GM12801 (cell line): ENCODE measurements around the gene AGRN.

Source experiments
- TF ChIP-seq, protein P1 (sequence below): IDR thresholded peaks from one replicate; pipeline ENCODE4 v1.5.1; 2011; ENCODE audit warnings: control low read depth; ENCODE audit not compliant: insufficient read length; ENCODE audit errors: extremely low read depth

Gene AGRN

DNA sequence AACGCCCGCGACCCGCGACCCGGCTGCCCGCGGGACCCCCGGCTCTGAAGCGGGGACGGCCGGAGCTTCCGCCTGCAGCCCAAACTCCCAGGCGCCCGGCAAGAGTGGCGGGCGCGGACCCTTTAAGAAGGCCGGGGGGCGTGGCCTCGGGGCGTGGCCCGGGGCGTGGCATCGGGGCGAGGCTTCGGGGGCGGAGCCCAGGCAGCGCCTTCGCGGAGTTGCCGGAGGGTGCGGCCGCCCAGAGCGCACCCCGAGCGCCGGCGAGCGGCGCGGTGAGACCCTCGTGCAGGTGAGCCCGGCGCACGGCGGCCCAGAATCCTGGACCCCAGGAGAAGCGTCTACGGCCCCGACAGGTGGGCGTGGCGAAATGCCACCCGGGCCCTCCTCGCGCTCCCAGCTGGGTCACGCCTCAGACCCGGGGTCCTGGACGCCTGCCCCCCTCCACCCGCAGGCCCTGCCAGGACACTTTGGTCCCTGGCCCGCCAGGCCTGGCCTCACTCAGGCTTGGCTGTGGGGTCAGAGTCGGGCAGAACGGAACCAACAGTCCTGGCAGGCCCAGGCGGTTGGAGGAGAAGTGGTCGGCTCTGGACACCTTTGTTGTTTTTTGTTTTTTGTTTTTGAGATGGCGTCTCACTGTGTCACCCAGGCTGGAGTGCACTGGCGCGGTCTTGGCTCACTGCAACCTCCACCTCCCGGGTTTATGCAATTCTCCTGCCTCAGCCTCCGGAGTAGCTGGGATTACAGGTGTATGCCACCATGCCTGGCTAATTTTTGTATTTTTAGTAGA, 39.8 kb downstream of the AGRN start:
- TF ChIP-seq, protein P1, sequence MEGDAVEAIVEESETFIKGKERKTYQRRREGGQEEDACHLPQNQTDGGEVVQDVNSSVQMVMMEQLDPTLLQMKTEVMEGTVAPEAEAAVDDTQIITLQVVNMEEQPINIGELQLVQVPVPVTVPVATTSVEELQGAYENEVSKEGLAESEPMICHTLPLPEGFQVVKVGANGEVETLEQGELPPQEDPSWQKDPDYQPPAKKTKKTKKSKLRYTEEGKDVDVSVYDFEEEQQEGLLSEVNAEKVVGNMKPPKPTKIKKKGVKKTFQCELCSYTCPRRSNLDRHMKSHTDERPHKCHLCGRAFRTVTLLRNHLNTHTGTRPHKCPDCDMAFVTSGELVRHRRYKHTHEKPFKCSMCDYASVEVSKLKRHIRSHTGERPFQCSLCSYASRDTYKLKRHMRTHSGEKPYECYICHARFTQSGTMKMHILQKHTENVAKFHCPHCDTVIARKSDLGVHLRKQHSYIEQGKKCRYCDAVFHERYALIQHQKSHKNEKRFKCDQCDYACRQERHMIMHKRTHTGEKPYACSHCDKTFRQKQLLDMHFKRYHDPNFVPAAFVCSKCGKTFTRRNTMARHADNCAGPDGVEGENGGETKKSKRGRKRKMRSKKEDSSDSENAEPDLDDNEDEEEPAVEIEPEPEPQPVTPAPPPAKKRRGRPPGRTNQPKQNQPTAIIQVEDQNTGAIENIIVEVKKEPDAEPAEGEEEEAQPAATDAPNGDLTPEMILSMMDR, result no peak

GRCh38 chr1:1060281-1061000, 40.5 kb downstream of the AGRN start:
- TF ChIP-seq, protein P1, result no peak

GRCh38 chr1:1061682-1062345, 41.9 kb downstream of the AGRN start:
- TF ChIP-seq, protein P1, result no peak

- TF ChIP-seq, protein P1, result no peak
Measured at GRCh38 chr1:1062348-1063163, 42.6 kb downstream of the AGRN start.

DNA sequence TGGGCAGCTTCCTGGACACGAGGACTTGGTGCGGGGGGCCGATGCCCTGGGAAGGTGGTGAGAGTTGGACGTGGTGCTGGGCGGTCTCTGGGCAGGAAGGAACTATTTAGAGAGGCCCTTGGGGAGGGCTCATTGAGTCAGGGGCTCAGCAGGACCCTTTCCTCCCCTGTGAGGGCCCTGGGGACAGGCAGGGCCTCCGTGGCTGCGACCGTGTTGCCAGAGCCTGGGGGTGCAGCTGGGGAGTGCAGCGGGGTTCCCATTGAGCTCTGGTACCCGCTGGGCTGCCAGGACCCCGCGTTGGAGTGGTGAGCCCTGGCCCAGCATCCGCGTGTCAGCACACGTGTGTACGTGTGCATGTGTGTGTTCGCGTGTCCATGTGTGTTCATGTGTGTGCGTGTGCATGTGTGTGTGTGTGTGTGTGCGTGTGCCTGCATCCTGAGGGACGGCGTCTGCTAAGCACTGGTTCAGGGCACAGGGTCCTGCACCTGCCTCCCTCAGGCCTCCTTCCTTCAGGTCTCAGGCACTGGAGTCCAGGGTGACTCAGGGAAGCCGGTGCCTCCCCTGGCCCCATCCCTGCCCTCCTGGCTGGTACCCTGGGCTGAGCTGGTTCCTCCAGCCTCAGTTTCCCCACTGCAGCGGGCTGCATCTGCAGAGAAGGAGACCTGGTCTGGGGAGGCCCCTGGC, 43.5 kb downstream of the AGRN start:
- TF ChIP-seq, protein P1, result no peak

DNA sequence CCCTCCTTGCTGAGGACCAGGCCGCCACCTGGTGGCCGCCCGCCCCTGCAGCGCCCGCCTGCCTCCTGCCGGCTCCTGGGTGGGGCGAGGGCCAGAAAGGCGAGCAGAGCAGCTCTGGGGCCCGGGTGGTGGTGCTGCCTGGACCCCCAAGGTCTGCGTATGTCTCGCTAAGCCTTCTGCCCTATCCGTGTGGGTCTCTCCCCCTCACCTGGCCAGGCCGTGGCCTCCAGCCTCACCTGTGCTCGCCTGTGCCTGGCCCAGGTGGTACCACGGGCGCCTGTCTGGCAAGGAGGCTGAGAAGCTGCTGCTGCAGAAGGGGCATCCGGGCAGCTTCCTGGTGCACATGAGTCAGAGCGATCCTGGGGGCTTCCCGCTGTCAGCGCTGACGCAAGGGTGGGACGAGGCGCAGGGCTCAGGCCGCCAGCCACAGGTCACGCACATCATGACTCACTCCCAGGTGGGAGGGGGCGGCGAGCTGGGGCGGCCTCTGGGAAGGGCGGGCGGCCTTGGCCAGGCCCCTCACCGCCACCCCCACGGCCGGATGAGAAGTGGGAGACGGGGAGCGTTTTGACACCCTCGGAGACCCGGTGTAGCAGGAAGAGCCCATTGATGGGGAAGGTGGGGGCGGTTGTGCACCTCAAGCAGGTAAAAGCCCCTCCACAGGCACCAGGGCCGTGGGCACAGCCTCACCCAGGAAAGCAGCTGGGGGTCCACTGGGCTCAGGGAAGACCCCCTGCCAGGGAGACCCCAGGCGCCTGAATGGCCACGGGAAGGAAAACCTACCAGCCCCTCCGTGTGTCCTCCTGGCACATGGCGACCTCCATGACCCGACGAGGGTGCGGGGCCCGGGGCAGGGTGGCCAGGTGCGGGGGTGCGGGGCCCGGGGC, 44.3 kb downstream of the AGRN start:
- TF ChIP-seq, protein P1, result no peak
